Measurements from ENCODE around the gene GEMIN8.

Gene GEMIN8

GRCh38 chrX:14029425-14030173, at the start of gene GEMIN8:
TSS of gene GEMIN8 (minus strand) at chrX:14029892. CDS start at chrX:14021478, 8,414 bp downstream.
- DNase-seq = peak; percentile 53

GRCh38 chrX:14076639-14077038, 46.9 kb upstream of the GEMIN8 start:
- no peak for DNase-seq

GRCh38 chrX:14073556-14073955, 43.9 kb upstream of the GEMIN8 start:
- DNase-seq = no peak

GRCh38 chrX:14073071-14073470, 43.4 kb upstream of the GEMIN8 start:
- DNase-seq = no peak

- no peak for DNase-seq
These were observed 36.1 kb upstream of the GEMIN8 start for GRCh38 chrX:14065800-14066199.

GRCh38 chrX:14064626-14065432, 35.1 kb upstream of the GEMIN8 start:
- no peak for DNase-seq

- no peak for DNase-seq
These were observed 32.8 kb upstream of the GEMIN8 start for GRCh38 chrX:14062524-14062923.

- no peak for DNase-seq
These were observed 26.5 kb upstream of the GEMIN8 start for GRCh38 chrX:14056206-14056605.

- DNase-seq = peak; percentile 8
These were observed 21.7 kb upstream of the GEMIN8 start for GRCh38 chrX:14051416-14051815.

- no peak for DNase-seq
These were observed 21.0 kb upstream of the GEMIN8 start for GRCh38 chrX:14050709-14051108.

- no peak for DNase-seq
These were observed 13.5 kb upstream of the GEMIN8 start for GRCh38 chrX:14043209-14043608.

- DNase-seq = peak; percentile 12
These were observed 9.7 kb upstream of the GEMIN8 start for GRCh38 chrX:14039344-14039743.

GRCh38 chrX:14038375-14039085, 8.8 kb upstream of the GEMIN8 start:
- DNase-seq = no peak

GRCh38 chrX:14032406-14032805, 2.7 kb upstream of the GEMIN8 start:
- peak; percentile 16 for DNase-seq

- no peak for DNase-seq
These were observed 460 bp upstream of the GEMIN8 start for GRCh38 chrX:14030174-14030530.

- DNase-seq = no peak
These were observed 660 bp downstream of the GEMIN8 start for GRCh38 chrX:14029039-14029424.

GRCh38 chrX:14028473-14028872, 1.2 kb downstream of the GEMIN8 start:
- no peak for DNase-seq

- DNase-seq = no peak
These were observed 2.1 kb downstream of the GEMIN8 start for GRCh38 chrX:14027511-14028019.

GRCh38 chrX:14027036-14027435, 2.7 kb downstream of the GEMIN8 start:
- DNase-seq = no peak

GRCh38 chrX:14026121-14026520, 3.6 kb downstream of the GEMIN8 start:
- DNase-seq = no peak

GRCh38 chrX:14022019-14022418, 7.7 kb downstream of the GEMIN8 start:
- DNase-seq = no peak

- DNase-seq = no peak
These were observed 12.3 kb downstream of the GEMIN8 start for GRCh38 chrX:14017399-14017798.

GRCh38 chrX:14015941-14016340, 13.8 kb downstream of the GEMIN8 start:
- DNase-seq = no peak

GRCh38 chrX:14015294-14015693, 14.4 kb downstream of the GEMIN8 start:
- no peak for DNase-seq

Data from NCI-H1694 treated with DMSO at 0.1 percent for 48 hours (cell line).